Measurements from ENCODE around the gene CD8B.

Gene CD8B

DNA sequence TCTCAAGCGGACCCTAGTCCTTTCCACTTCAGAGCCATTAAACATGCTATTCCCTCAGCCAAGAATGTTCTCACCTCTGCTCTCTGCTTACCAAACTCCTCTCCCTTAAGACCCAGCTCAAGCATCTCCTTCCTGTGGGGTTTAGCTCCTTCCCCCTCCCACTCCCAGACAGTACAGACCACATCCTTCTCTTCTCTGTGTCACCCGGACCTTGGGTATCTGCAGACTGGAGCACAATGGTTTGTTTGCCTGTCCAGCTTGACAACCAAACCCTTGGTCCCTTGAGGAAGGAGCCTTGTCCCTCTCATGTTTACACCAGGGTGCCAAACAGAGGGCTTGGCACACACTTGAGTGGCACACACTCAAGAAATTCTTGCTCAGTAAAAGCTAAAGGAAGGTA is 66.8 kb downstream of the CD8B start:
- DNase-seq = no peak

DNA sequence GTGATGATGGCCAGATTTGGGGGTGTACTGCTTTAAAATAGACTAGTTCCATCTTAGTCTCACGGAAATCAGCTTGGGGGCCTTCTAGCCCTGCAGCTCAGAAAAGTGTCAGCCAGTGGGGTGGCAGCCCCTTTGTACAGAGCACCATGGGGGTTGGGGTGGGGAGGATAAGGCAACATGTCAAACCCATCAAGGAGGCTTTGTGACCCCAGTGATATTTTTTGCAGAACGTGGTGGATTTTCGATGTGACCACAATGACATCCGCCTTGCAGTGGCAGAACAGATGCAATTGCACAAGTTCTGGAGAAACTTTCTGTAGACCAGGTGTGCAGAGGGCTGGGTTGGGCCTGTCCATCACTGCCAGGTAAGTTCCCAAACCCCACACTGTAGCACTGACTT is 67.9 kb downstream of the CD8B start:
- no peak for DNase-seq

DNA sequence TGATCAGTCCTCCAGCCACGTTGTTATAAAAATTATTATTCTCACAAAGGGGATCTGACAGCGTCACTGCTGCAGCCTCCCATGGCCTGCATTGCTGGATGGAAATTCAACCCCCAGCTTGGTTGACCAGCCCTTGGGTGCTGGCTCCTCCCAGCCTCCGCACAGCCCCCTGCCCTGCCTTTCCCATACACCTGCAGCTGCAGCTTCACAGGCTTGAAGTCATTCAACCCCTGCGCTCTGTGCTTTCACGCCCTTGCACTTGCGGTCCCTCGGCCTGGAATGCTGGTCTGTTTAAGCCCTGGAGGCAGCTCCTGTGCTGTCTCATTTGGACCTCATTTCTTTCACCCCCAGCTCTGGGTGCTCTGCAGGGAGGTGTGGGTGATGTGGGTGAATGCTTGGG is 70.1 kb downstream of the CD8B start:
- no peak for DNase-seq

DNA sequence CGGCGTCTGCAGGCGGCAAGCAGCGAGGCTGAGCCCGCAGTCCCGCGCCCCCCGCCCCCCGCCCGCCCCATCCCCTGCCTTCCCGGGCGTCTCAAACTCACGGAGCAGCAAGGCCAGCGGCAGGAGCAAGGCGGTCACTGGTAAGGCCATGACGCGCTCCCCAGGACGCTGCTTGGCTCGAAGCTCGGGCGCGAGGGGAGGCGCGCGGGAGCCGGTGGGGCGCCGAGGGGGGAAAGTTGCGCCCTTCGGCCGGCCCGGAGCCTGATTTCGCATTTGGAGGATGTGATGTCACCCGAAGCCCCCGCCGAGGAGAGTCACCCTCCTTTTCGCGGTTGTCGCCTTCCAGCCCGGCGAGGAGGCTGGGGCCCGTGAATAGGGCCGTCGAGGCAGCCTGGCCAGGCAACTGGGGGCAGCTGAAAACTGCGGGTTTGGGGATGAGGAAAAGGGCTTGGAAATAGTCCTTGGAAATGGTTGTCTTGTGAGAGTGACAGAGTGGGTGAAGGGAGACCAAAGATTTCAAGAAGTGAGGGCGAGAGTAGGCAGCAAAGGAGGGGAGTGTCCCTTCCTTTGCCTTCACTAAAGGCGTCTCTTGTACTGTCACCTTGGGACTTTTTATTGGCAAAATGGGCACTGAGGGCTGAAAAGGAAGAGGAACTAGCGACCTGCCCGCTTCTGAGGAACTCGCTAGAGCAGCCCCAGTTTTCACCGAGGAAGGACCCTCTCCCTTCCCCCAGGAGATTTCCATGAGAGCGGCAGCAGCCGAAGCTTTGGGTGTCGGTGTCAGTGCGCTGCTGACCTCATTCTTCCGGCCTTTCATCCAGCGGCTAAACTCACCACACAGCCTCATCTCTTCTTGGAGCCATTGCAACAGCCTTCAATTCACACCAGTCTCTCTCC is 70.8 kb downstream of the CD8B start, which contains the start of gene CD8A:
TSS of gene CD8A (minus strand) at position 238 of the 897 bp plus-strand sequence. CDS start at position 150, 88 bp downstream.
- no peak for DNase-seq

DNA sequence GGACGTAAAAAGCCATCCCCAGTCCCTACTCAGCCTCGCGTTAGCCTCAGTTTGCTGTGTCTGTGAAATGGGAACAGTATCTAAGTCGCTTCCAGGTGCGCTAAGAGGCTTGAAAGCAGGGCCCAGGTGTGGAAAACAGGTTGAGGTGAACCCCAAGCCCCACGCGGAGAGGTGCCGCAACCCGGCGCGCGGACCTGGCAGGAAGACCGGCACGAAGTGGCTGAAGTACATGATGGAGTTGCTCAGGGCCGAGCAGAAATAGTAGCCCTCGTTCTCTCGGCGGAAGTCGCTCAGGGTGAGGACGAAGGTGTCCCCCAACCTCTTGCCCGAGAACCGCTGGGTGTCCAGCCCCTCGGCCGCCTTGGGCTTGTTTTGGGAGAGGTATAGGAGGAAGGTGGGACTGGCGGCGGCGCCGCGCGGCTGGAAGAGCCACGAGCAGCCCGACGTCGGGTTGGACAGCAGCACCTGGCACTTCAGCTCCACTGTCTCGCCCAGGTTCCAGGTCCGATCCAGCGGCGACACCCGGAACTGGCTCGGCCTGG is 71.5 kb downstream of the CD8B start:
- no peak for DNase-seq

DNA sequence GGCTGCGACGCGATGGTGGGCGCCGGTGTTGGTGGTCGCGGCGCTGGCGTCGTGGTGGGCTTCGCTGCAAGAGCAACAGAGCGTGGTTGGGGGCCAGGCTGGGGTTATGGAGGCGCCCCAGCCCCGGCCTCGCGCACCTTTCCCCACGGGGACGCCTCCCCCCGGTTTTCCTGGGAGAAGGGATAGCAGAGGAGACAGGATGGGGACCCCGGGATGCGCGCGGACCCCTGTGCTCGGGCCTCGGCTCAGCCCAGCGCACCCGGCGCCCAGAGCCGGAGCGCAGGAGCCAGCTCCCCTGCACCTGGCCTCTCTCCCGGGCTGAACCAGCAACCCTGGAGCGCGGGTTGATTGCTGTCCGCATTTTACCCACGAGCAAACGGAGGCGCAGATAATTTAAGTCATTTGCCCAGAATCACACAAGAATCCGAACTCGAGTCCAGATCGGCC is 72.0 kb downstream of the CD8B start:
- DNase-seq = no peak

DNA sequence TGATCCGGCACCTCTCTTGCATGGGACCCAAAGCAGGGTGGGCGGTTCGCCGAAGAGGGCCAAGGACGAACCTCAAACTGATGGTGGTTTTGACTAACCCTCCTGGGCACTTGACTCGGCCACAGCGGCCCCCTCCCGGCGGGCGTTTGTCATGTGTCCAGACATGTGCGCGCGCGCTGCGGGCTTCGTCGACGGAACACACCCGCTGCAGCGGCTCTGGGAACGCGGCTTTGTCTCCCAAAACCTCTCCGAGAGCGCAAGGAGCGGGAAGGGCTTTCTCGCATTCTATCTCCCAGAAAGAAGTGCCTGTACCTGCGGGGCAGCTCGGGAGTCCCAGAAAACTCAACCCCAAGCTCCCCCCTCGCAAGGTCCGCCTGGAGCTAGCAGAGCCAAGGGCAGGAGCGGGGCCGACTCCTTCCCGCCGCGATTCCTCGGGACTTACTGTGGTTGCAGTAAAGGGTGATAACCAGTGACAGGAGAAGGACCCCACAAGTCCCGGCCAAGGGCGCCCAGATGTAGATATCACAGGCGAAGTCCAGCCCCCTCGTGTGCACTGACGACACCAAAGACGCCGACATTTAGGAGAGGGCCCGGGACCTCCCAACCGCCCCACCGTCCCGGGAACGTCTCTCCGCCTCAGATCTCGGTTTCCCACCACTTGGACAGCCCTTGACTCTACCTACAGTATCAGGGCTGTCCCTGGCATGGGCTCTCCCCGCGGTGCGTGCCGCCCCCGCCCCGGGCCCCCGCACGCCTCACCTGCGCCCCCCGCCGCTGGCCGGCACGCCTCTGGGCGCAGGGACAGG is 72.6 kb downstream of the CD8B start:
- no peak for DNase-seq

DNA sequence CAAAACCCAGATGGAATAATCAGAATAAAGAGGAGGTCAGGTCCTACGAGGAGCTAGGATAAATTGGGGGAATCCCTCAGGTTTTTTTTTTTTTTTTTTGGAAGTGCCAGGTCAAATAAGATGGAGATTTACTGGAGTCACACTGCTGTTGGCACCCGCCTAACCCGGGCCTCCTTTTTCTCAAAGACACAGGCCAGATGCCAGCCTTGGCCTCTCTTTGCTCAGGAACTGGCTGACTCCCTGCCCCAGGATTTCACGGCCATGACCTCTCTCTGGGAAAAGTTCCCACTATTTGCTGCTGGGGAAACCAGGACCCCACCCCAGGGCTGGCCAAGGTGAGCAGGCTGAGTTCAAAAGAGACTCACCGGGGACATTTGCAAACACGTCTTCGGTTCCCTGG is 73.5 kb downstream of the CD8B start:
- DNase-seq = no peak

DNA sequence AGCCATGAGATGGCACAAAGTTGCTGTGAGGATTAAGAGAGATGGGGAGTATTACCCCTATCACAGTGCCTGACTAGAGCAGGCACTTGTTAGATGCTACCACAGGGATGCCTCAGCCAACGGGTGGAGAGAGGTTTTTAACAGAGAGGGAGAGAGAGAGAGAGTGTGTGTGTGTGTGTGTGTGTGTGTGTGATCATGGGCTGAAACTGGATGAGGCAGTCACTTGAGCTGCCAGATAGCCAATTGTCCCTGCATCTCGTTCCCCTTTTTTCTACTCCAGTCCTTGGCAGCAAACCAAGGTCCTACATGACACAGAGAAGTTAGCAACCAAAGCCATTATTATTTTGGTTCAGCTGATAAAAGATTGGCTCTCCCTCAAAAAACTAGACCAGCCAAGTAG is 74.0 kb downstream of the CD8B start:
- DNase-seq = no peak

DNA sequence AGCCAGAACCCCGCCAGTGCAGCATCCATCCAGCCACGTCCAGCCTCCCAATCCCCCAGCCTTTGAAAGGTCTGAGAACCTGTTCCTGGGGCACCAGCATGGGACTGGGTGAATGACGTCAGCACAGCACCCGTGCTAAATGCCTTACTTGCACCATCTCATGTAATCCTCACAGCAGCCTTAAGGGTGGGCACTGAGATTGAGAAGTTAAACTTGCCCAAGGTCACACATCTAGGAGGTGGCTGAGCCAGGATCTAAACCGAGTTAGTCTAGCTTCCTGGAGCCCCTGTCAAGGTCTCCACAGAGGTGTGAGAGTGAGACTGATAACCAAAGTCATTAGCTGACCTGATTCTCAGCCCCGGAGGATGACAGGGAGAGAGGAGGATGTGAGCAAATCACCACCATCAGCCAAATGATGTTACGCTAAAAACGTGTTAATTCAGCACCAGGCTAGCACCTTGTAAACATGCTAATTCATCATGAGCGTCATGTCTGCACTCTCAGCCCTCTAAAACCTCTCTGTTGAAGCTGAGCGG is 75.6 kb downstream of the CD8B start:
- no peak for DNase-seq

DNA sequence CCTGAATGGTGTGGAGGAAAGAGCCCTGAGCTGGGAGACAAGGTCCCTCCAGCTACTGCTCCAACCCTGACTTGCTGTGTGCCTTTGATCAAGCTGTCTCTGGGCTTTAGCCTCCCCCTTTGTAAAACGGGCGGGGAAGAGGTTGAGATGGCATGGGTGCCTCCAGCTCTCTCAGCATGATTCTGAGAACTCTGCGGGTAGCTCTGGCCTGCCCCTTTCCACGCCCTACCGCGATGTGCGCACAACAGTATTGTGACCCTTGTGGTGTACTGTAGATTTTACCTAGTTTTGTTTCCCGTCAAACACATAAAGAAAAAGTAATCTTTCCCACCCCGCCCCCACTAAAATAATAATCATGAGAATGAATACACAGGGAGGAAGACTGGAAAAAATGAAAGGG is 76.2 kb downstream of the CD8B start:
- no peak for DNase-seq

DNA sequence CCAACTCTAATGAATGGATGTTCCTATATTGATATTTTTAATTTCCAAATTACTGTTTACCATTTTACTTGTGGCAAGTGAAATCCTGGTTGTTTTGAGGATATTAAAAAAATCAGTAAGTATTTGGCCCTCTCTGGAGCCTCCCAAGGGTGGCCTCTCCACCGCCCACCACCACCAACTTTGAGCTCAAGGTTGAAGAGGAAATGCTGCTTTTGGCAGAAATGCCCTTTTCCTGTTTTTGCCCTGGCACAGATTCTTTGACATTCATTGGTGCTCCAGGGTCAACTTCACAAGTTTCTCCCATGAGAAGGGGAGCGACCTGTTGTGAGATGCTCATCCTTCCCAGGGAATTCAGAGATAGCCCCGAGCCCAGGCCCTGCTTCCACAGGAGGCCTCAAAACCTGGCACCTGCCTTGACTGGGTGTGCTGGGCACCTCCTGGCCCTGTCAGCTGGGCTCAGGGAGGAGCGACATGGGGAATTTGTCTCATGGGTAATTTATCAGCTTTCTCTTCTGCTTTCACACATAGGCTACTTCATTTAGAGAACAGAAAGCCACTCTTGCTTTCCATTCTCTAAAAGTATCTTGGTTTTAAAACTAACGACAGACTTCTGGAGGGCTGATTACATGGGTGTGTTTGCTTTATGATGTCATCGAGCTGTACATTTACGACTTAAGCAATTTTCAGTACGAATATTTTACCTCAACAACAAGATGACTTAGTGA is 77.9 kb downstream of the CD8B start:
- DNase-seq = no peak

DNA sequence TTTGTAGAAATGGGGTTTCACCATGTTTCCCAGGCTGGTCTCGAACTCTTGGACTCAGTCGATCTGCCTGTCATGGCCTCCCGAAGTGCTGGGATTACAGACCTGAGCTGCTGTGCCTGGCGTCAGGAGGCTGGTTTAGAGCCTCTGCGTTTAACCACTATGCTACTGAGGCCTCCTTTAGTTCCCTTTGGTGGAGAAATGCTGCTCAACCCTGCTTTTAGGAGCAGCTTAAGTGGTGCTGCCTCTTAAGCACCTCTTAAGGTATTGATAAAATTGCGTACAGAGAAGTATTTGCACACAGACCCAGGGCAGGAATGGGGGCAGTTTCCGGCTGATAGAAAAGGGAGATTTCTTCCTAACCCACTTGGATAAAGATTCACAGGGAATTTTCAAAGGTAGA is 78.9 kb downstream of the CD8B start:
- DNase-seq = no peak

DNA sequence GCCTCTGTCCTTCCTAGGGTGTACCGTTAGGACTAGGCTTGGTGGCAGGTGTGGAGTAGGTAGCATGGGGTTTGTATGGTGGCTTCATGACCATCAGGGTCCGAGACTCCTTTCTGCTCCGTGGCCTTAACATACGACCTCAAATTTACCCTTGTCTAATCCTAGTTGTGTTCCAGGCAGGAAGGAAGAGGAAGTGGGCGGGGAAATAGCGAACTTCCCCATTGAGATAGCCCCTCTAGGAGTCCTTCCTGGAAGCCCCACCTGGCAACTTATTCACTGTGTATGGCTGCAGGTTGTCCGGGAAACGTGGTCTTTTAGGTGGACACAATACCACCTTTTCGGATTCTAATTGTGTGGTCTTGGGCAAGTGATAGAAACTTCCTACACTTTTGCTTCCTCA is 80.3 kb downstream of the CD8B start:
- no peak for DNase-seq

DNA sequence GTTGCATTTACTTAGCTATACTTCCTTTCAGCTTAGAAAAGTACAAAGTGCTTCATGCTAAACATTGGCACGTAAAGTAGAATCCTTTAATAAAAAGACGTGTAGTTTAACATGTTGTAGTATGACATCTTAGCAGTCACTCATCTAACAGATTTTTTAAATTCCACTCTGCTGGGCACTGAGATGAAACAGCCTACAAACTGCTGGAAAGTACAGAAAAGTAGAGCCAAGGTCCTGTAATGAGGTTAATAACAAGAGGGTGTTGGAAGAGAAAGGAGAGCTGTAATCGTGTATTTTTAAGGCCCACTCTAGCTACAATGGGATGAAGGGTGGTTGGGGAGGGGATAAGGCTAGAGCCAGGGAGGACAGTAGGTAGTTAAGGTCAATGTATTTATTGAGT is 81.7 kb downstream of the CD8B start:
- no peak for DNase-seq

DNA sequence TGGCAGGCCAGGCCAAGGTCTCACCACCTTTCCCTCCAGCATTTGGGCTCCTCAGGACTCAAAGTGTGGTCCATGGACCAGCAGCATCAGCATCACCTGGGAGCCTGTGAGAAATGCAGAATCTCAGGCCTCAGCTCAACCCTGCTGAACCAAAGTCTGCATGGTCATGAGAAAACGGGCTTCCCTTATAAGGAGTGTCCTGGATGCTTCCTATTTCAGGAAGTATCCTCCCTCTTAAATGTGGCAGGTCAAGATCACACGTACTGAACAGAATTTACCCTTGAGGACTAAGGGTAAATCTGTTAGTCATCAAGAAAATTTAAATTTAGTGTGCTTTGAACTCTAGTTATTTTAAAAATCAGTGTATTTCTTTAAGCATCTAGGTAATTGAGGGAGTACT is 82.7 kb downstream of the CD8B start:
- DNase-seq = no peak

DNA sequence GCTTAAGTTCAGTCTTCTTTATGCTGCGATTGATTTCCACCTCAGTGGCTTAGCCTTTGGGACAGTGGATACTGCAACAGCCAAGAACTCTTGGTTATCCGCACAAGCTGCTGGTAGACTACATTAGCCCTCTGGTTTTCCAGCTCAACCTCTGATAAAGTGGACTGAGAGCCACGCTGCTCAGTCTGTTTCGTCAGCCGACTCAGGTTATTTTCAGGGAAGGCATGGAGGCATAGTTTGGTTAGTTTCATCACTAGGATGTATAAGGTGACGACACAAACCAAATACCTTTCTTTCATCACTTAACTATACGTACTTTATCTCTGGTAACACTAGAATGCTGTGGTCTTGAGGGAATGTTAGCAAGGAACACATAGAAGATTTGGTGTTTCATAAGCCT is 85.2 kb downstream of the CD8B start:
- DNase-seq = no peak

DNA sequence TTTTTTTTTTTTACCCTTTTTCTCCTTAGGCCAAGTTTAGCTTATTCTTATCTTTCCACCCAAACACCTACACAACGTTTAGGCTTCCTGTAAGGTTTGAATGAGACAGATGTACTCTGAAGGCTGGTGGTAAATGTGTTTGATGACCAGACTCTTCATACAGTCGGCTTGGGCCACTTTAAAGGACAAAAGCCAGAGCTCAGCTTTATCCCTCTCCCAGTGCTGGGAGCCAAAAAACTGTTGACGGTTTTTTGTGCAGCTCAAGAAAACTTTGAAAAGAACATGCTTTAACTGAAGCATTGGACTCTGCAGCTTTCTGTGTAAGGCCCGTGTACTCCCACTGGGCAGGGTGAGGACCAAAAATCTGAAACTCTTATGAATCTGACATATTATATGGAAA is 86.3 kb downstream of the CD8B start:
- no peak for DNase-seq

DNA sequence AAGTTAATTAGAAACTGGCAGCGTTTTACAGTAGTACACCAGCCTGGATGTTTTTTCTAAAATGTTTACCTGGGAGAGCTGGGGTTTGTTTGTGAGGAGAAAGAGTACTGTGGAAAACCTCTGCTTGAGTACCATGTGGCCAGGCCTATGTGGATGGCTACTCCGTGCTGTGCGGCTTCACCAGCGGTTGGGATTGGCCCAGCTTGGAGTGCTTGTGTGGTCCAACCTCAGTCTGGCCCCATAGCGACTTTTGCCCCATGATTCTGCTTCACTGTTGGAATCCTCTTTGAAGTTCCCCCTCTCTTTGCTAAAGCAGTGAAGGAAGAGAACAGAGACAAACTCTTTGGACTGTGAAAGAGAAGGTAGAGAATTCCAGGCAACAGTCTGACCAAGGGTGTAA is 86.8 kb downstream of the CD8B start:
- DNase-seq = no peak

DNA sequence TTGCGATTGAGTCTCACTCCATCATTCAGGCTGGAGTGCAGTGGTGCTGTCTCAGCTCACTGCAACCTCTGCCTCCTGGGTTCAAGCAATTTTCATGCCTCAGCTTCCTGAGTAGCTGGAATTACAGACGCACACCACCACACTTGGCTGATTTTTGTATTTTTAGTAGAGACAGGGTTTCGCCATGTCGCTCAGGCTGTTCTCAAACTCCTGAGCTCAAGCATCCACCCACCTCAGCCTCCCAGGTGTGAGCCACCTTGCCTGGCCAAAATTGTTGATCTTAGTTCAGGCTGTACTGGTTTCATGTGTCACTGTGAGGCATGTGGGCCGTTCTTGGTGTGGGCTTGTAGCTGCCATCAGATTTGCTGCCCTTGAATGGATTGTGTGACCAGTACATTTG is 89.1 kb downstream of the CD8B start:
- DNase-seq = no peak

DNA sequence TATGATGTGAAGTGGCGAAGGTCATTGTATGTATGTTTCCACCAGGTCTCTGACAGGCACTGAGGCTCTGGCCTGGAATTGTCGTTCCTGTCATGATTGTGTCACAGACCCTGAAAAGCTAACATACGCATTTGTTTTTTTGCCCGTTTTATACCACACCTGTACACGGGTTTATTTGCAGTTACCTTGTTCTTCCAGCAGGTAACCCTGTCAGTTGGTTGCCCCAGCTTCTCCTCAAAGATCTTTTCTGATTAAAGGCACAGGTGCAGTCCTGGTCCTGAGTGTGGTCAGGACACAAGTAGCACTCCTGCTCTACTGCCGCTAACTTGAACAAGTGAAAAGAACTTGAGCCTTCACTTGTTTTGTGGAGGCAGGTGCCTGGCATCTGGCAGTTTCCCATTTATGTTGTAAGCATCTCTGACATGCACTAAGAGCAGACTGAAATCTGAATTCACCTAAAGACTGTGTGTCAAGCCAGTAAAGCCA is 90.8 kb downstream of the CD8B start:
- no peak for DNase-seq

DNA sequence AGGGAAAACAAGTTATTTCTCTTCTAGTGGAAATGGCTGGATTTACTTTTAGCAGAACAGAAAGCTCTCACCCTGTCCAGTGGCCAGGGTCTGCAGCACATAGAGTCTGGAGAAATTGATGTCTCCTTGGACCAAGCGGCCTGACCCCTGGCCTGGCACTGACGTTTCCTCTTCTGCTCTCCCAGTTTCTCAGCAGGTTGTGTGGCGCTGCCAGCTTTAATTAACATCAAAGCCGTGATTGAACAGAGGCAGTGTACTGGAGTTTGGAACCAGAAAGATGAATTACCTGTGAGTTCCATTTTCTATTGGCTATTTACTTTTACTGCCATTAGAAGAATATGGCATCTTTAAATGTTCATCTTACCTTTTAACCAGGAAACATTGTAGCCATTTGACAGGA is 91.8 kb downstream of the CD8B start:
- no peak for DNase-seq
